Activated CD4-positive, alpha-beta T cell treated with anti-CD3 and anti-CD28 coated beads, Interleukin-2, amount 50 U/mL, for 1 hour (primary cell): ENCODE data around the gene ZACN.
"Not testable (repeated sequence)": the region's sequence is repeated elsewhere in the genome, so short reads cannot be mapped to it uniquely, and the experiment has no call there.

Source experiments
- DNase-seq: peaks from one replicate; pipeline ENCODE4 v3.0.0-alpha.2; 2020

ZACN gene

GRCh38 chr17:76054112-76054476 is 24.9 kb upstream of the ZACN start:
- DNase-seq: no peak

DNA sequence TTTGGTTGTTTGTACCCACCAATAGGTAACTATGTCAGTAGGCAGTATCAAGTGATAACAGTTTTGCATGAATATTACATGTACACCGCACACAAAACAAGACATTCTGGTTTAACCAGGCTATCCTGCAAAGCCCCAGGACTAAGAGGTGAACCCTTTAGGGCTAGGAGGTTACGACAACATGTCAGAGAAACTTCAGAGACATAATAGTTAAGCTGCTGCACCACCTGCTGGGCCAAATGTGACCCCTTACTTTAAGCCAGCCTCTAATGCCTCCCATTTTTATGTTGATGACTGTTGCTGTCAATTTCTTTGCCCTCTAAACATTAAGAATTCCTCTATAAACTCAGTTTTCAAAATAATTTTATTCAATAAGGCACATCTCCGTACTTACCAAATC is 22.1 kb upstream of the ZACN start:
- DNase-seq: no peak

GRCh38 chr17:76058264-76058663 is 20.7 kb upstream of the ZACN start:
- not testable (repeated sequence) for DNase-seq

DNA sequence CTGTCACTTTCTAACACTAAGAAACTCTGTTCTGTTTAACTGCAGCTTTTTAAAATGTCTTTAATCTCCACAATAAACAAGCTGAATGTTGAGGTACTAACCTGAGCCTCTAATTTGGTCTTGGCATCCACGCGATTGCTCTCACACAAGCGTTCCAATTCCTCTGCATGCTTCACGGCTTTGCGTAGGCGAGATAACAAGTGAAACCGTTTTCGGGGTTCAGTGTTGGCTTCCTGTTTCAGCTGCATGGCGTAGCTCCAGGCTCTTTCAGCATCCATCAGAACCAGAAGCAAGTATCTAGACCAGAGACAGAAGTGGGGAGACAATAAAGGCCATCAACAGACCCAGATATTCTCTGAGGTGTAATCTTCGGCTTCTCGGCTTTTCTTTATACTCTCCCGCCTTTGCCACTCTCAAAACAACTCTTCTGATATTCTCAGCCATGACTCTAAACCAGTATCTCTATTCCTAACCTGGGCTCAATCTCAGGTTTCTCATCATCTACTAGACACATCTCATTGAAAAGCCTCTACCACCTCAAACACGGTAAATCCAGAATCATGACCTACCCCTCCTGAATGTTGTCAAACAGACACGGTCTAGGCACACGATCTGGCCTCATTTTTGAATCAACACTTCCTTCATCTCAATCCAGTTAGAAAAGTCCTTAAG is 15.0 kb upstream of the ZACN start:
- peak; percentile 34 for DNase-seq

- no peak for DNase-seq
Measured at GRCh38 chr17:76065775-76066174, 13.2 kb upstream of the ZACN start.

- DNase-seq: no peak
Measured at GRCh38 chr17:76071531-76072147, 7.3 kb upstream of the ZACN start.

DNA sequence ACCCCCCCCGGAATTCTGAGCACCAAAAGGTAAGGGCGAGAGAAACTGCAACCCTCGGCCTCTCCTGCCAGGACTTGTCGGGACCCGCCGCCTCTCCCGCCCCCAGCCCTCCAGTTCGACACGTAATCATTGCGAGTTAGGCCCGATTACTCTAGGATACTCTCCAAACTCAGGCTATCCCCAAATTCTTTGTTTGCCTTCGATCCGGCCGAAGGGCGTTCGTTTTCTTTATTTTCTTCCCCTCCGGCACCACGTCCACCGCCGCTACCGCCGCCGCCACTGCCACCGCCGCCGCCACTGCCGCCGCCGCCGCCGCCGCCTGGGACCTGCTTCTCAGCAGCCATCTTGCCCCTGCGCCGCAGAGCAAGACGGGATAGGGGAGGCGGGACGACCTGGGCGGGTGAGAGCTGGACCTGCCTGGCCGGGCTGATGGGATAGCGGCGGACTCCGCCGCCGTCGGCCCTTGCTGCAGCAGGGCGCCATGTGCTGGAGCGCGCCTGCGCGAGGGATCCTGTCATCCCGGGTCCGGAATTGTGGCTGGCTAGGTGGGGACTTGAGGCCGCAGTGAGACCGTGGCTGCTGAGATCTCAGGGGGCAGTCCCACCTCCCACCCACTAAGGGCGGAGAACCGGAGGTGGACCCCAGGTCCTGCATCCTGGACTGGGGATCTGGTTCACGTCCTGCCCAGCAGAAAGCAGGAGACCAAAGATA is 6.7 kb upstream of the ZACN start, which contains the start of gene SRP68:
Gene SRP68, minus strand, starts transcription at position 370 of the 711 bp plus-strand sequence. Its CDS starts 26 bp downstream, at position 344.
- DNase-seq: peak; percentile 81

- no peak for DNase-seq
Measured at GRCh38 chr17:76074390-76075363, 4.3 kb upstream of the ZACN start, which contains the start of gene GALR2. Gene GALR2, plus strand, starts transcription at chr17:76074781. Its CDS starts 103 bp downstream, at chr17:76074884.

DNA sequence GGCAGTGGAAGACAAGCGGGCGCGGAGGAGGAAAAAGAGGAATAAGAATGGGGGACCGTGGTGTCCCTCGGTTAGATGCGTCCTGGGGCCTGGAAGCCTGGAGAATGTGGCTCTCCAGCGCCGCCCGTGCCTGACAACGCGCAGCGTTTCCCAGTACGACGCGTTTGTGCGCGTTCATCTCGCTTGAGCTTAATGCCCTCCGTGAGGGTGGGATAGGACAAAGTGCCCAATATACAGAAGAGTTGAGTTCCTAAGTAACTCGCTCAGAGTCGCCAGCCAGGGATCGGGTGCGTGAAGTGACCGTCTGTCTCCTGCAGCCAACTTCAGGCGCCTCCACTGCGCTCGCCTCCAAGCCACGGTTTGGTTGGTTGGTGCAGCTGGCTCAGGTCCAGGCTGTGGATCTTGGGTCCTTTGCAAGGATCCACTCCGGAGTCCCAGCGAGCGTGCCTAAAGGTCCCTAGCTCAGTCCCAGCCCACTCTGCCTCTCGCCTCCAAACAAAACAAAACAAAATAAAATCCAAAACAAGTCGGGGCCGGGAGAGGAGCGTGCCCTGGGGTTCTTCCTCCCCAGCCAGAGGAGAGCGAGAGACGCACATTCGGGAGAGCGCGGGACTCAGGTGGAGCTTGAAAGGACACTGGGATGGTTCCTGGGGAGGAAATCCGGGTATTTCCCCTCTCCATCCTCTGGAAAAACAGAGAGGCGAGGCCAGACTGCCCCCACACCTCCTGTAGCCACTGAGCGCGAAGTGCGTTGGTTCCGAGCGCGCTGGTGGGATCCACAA is 3.4 kb upstream of the ZACN start:
- DNase-seq: no peak

GRCh38 chr17:76076146-76076764 is 2.7 kb upstream of the ZACN start:
- DNase-seq: no peak

DNA sequence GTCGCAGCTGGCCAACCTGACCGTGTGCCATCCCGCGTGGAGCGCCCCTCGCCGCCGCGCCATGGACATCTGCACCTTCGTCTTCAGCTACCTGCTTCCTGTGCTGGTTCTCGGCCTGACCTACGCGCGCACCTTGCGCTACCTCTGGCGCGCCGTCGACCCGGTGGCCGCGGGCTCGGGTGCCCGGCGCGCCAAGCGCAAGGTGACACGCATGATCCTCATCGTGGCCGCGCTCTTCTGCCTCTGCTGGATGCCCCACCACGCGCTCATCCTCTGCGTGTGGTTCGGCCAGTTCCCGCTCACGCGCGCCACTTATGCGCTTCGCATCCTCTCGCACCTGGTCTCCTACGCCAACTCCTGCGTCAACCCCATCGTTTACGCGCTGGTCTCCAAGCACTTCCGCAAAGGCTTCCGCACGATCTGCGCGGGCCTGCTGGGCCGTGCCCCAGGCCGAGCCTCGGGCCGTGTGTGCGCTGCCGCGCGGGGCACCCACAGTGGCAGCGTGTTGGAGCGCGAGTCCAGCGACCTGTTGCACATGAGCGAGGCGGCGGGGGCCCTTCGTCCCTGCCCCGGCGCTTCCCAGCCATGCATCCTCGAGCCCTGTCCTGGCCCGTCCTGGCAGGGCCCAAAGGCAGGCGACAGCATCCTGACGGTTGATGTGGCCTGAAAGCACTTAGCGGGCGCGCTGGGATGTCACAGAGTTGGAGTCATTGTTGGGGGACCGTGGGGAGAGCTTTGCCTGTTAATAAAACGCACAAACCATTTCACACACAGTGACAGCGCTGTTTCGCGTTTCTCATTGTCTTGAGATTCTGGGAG is 2.0 kb upstream of the ZACN start:
- DNase-seq: peak; percentile 47

- no peak for DNase-seq
Measured at GRCh38 chr17:76077584-76078110, 1.3 kb upstream of the ZACN start.

DNA sequence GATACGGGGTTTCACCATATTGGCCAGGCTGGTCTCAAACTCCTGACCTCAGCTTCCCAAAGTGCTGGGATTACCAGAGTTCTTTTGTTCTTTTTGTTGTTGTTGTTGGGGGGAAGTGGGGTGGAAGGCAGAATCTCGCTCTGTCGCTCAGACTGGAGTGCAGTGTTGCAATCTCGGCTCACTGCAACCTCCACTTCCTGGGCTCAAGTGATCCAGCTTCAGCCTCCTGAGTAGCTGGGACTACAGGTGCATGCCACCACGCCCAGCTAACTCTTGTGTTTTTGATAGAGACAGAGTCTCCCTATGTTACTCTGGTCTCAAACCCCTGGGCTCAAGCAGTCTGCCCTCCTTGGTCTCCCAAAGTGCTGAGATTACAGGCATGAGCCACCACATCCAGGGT is 612 bp upstream of the ZACN start:
- not testable (repeated sequence) for DNase-seq

- DNase-seq: no peak
Measured at GRCh38 chr17:76079535-76079955, 563 bp downstream of the ZACN start.

DNA sequence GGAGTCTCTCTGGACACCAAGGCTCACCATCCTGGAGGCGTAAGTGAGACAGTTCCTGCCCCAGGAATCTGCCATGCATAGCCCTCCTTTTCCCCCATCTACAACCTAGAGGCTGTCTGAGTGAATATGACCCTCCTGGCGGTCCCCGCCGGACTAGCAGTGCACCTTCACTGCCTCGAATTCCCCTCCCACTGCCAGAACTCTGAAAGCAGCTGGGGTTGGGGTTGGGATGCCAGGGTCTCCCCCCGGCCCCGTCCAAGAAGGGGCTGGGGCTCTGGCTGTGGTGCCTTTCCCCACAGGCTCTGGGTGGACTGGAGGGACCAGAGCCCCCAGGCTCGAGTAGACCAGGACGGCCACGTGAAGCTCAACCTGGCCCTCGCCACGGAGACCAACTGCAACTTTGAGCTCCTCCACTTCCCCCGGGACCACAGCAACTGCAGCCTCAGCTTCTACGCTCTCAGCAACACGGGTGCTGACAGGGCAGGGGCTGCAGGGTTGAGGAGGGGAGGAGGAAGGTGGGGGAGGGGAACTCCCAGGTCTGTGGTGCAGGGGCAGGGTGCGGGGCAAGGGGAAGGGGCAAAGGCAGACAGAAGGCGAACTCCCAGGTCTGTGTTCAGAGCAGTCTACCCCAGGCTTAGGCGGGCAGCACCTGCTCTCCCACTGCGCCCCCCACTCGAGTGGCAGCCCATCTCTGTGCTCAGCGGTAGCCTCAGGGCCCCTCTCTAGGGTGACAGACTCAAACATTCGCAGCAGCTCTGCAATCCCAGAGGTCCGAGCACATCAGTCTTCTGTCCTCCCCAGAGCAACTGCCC is 1.2 kb downstream of the ZACN start:
- no peak for DNase-seq

- DNase-seq: no peak
Measured at GRCh38 chr17:76080768-76081287, 1.8 kb downstream of the ZACN start.

DNA sequence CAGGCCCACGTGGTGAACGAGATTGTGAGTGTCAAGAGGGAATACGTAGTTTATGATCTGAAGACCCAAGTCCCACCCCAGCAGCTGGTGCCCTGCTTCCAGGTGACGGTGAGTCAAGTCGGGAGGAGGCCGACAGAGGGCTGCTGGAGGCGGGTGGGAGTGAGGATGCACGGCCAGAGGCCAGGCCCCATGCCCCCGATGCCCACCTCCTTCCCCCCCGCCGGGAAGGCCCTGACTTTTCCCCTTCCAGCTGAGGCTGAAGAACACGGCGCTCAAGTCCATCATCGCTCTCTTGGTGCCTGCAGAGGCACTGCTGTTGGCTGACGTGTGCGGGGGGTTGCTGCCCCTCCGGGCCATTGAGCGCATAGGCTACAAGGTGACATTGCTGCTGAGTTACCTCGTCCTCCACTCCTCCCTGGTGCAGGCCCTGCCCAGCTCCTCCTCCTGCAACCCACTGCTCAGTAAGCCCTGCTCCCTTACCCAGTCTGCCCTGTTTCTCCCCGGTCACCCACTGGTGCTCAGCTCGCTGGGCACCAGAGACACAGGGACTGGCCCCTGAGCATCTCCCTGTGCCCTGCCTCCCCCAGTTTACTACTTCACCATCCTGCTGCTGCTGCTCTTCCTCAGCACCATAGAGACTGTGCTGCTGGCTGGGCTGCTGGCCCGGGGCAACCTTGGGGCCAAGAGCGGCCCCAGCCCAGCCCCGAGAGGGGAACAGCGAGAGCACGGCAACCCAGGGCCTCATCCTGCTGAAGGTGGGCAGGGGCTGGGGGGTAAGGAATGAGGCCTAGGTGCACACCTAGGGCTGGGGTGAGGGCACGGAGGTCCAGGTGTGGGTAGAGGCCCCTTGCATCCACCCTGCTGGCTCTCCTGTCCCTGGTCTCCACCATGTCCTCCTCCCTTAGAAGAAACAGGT is 2.6 kb downstream of the ZACN start:
- DNase-seq: no peak
